GM19397 (cell line): ENCODE results near the gene CYP39A1.

ENCODE experiments used
- ATAC-seq: cut with Tn5 transposase; IDR thresholded peaks from one replicate; pipeline ENCODE4 v1.9.1; 2021; ENCODE audit warnings: mild to moderate bottlenecking, moderate library complexity; ENCODE audit not compliant: unreplicated experiment

CYP39A1 gene

GRCh38 chr6:46592740-46593139, 59.9 kb downstream of the CYP39A1 start:
- no peak for ATAC-seq

GRCh38 chr6:46592046-46592445, 60.6 kb downstream of the CYP39A1 start:
- no peak for ATAC-seq

GRCh38 chr6:46590765-46591164, 61.9 kb downstream of the CYP39A1 start:
- ATAC-seq, result no peak

GRCh38 chr6:46586906-46587305, 65.7 kb downstream of the CYP39A1 start:
- no peak for ATAC-seq

GRCh38 chr6:46584586-46584985, 68.0 kb downstream of the CYP39A1 start:
- no peak for ATAC-seq

DNA sequence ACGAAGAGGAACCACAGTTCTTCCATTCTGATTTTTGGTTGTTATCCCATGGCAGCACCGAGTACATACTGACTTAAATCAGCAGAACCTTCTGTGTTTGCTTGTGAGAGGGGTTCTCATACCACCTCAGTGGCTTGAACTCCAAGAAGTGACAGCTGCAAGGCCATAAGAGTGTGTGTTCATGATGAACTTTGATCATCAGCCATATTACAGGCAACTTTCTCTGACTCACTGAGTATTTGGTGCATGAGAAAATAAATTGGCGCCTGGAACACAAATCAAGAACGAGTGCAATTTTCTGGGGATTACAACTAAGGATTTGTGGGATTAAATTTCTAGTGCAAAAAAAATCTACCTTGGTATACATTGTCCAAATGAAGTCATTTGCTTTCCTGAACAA, 68.9 kb downstream of the CYP39A1 start:
- no peak for ATAC-seq

DNA sequence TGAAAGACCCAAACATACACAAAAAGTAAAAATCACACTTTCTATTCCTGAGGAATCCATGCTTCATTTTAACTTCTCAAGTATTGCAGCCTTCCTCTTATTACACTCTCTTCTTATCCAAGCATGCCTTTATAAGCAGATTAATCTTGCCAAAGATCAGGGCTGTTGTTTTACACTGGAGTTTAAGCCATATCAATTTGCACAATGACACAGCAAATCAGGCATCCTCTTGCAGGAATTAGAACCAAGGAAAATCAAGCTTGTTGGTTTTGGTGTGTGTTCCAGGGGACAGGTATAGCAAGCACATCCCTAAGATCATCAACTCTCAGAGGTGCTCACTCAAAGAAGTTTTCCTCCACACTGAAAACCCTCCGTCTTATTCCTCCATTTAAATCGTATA, 69.5 kb downstream of the CYP39A1 start:
- ATAC-seq, result no peak

- no peak for ATAC-seq
These were observed 71.0 kb downstream of the CYP39A1 start for GRCh38 chr6:46581459-46582177.

DNA sequence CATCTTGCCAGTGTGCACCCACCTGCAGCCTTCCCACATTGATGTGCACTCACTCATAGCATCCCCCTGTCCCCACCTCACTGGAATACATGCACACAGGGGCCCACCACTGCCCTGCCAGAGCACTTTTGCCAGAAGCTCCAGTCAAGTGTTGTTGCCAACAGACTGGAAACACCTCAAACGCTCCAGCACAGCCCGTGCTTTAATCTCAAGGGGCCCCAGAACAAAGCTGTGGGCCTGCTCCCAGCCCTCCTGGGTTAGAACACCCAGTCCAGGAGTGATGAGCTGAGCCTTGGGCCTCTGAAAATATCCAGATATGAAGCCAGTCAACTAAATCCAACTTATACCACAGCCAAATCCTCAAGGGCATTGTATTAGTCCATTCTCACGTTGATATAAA, 77.1 kb downstream of the CYP39A1 start:
- ATAC-seq, result no peak

DNA sequence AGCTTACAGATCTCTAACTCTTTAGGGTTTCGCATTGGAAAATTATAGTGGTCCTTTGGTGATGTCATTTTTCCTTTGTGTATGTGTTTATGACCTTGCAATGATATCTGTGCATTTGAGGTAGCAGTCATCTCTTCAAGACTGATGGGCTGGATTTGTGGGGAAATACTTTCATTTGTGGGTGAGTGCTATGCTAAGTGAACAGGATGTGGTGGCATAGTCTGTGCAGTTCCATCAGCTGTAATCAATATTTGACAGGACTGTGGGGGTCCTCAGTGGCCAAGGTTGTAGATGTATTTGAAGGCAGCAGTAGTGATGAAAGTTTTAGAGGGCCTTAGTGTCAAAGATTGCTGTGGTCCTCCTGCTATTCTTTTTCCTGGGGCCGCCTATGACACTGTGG, 79.5 kb downstream of the CYP39A1 start:
- no peak for ATAC-seq

- ATAC-seq, result no peak
These were observed 87.1 kb downstream of the CYP39A1 start for GRCh38 chr6:46565531-46565930.

- ATAC-seq, result no peak
These were observed 88.7 kb downstream of the CYP39A1 start for GRCh38 chr6:46563924-46564323.

- ATAC-seq, result no peak
These were observed 96.6 kb downstream of the CYP39A1 start for GRCh38 chr6:46556053-46556452.

DNA sequence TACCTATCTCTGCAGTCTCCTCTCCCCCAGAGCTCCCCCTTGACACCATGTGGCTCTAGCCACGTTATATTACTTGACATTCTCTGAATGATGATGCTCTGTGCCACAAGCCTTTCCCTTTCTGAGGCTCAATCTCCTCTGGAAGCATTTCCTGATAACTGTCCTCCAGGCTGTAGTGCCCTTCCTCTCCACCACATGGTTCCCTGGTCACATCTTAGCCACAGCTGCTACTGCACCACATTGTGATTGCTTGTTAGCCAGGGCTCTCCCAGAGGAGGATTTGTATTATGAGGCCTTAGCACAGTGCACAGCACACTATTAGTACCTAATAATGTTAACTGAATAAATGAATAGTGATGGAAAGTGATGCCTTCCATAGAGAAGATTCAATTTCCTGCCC, 97.5 kb downstream of the CYP39A1 start:
- ATAC-seq, result no peak

DNA sequence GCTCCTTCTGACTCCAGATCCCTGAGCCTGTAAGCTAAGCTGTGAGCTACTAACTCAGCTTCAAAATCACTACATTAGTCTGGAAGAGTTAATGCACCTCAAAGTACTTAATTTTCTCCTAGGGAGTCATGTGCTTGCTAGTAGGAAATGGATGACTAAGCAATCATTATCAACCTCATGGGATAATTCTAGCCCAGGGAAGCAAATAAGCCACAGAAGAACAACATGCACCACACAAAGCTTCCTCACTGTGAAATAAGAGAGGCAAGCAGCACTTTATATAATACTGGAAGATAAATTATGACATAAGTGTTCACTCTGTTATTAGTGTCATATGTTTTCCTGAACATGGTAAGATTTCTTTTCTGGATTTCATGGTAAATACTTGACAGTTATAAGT, 103.5 kb downstream of the CYP39A1 start:
- ATAC-seq, result no peak

DNA sequence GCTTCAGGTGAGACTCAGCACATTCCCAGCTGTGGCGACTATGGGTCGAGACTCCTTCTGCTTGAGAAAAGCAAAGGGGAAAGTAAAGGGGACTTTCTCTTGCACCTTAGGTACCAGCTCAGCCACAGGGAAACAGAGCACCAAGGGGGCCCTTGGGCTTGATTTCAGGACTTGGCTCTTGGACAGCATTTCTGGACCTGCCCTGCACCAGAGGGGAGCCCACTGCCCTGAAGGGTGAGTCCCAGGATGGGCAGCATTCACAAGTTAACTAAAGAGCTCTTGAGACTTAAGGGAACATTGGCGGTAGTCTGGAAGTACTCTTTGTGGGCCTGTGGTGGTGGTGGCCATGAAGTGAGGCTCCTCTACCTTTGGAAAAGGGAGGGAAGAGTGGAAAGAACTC, 111.1 kb downstream of the CYP39A1 start:
- ATAC-seq, result no peak

- ATAC-seq, result no peak
These were observed 112.8 kb downstream of the CYP39A1 start for GRCh38 chr6:46539866-46540265.

DNA sequence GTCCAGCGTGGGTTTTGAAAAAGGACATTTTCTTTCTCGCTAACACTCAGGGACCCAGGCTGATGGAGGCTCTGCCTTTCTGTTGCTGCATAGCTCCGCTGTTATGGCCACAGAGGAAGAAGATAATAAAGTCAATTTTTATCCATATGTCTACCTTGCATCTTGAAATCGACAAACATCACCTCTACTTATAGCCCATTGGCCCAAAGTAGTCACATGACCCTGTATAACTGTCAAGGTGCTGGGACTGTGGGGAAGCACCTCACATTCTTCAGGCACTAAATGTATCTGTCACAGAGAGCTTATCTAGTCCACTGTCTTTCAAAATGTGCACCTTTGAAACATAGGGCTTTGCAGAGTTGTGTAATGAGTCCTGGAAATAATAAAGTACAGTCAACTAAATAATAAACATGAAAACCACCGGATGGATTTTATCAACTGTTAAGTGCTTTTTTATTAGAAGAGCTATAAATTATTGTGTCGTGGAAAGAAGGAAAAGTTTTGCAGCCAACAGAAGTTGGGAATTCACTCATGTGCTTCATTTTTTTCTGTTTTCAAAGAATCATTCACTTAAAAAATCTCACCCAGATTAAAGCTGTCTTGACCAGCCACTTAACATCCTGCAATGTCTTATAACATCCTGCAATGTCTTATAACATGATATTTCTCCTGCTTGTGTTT, 113.7 kb downstream of the CYP39A1 start:
- ATAC-seq, result no peak

DNA sequence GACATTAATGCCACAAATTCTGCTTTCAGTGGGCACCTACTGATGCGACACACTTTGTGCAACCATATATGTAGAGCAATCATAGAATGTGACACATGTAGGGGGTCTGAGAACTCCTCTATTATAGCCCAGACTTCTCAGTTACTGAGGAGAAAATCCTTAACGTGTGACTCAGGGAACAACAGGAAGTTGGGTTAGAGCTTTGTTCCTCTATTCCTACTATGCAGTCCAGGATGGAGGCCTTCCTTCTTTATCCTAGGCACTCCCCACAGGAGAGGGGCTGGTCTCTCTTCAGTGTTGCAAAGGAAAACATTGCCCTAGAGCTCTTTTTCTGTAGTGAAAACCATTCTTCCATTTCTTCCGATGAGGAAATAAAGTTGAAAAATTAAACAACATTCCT, 121.7 kb downstream of the CYP39A1 start:
- no peak for ATAC-seq

DNA sequence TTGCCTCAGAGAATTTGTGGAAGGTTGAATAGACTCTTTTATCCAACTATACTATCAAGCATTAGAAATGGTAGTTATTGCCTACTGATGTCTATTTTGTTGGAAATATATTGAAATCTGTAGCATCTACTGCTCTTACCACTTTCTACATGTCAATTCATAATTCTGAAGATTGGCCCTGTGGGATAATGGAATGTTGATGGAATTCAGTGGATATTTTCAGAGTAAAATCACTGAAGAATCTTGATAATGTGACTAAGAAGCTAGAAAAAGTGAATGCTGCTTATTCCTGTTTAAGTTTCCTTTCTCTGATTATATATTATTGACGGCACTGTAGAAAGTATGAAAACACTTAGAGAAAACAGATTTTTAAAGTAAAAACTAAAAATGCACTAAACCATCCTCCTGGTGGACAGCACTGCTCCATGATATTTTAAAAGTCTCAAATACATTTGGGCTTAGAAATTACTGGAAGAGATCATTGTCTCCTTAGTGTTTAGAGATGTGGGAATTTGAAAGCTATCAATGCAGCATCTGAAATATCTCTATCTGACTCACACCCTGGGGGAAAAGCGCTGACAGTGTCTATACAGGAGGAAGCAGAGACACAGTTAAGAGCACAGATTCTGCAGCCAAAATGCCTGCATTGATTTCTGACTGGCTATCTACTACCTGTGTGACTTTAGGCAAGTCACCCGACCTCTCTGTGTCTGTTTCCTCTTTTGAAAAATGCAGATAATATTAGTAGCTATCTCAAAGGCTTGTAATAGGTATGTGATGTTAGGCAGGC, 123.5 kb downstream of the CYP39A1 start:
- ATAC-seq, result no peak

- ATAC-seq, result no peak
These were observed 126.0 kb downstream of the CYP39A1 start for GRCh38 chr6:46526607-46527006.

DNA sequence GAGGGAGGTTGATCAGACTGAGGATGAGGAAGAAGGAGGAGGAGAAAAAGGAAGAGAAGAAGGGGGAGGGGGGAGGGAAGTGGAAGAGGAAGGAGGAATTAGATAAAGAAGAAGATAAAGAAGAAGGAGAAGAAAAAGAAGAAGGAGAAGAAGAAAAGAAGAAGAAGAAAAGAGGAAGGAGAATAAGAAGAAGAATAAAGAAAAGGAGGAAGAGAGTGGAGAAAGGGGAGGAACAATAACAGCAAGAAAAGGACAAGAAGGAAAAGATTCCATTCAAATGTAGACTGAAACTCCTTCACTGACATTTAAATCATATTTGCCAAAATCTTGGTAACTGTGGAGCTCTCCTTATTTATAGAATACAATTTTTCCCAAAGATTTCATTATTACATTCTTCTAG, 127.0 kb downstream of the CYP39A1 start:
- no peak for ATAC-seq
